H9 (cell line): ENCODE data around the gene ENG. TPM values are rescaled to one million over a fixed set of nuclear protein-coding genes. Genes with fewer than 3 reads are reported as not detected.
A peak's percentile ranks its signal among the peaks of the same experiment; 100 is the strongest.

ENCODE experiments used
- DNase-seq: peaks from one replicate; pipeline ENCODE4 v3.0.0-alpha.2; 2017
- H2AFZ ChIP-seq: one replicate; pipeline ENCODE4 v1.6.1; 2013; ENCODE audit warnings: mild to moderate bottlenecking, low read length, control low read depth, moderate library complexity
- H2AK5ac ChIP-seq: 2 replicates; pipeline ENCODE4 v1.6.1; 2013; ENCODE audit warnings: low read length, control low read depth, mixed read lengths; ENCODE audit not compliant: insufficient read length
- H2BK120ac ChIP-seq: one replicate; pipeline ENCODE4 v1.6.1; 2013; ENCODE audit warnings: low read depth, mild to moderate bottlenecking, low read length, control low read depth, inconsistent platforms; ENCODE audit not compliant: poor library complexity, severe bottlenecking
- H2BK12ac ChIP-seq: 2 replicates; pipeline ENCODE4 v1.6.1; 2013; ENCODE audit warnings: low read length, control low read depth, mixed read lengths, low read depth; ENCODE audit not compliant: insufficient read length
- H2BK15ac ChIP-seq: 2 replicates; pipeline ENCODE4 v1.6.1; 2013; ENCODE audit warnings: low read depth, low read length, control low read depth
- H2BK20ac ChIP-seq: one replicate; pipeline ENCODE4 v1.6.1; 2013; ENCODE audit warnings: low read depth, mild to moderate bottlenecking, low read length, control low read depth, inconsistent platforms; ENCODE audit not compliant: poor library complexity, severe bottlenecking
- H2BK5ac ChIP-seq: 2 replicates; pipeline ENCODE4 v1.6.1; 2013; ENCODE audit warnings: low read length, control low read depth, mixed read lengths; ENCODE audit not compliant: insufficient read length
- H3K14ac ChIP-seq: 2 replicates; pipeline ENCODE4 v1.6.1; 2013; ENCODE audit warnings: low read length, control low read depth; ENCODE audit not compliant: insufficient read depth
- H3K18ac ChIP-seq: 2 replicates; pipeline ENCODE4 v1.6.1; 2013; ENCODE audit warnings: low read depth, mild to moderate bottlenecking, mixed read lengths, low read length, control low read depth; ENCODE audit not compliant: insufficient read length
- H3K23ac ChIP-seq: 2 replicates; pipeline ENCODE4 v1.6.1; 2013; ENCODE audit warnings: low read length, control low read depth, mixed read lengths, low read depth; ENCODE audit not compliant: insufficient read length
- H3K23me2 ChIP-seq: 2 replicates; pipeline ENCODE4 v1.6.1; 2013; ENCODE audit warnings: low read depth, mild to moderate bottlenecking, mixed read lengths, low read length, control low read depth; ENCODE audit not compliant: insufficient read length, poor library complexity, severe bottlenecking
- H3K27ac ChIP-seq: 2 replicates; pipeline ENCODE4 v1.5.1; 2013; ENCODE audit warnings: low read length, control low read depth, mixed read lengths, low read depth; ENCODE audit not compliant: insufficient read length
- H3K27me3 ChIP-seq: 2 replicates; pipeline ENCODE4 v1.6.1; 2013; ENCODE audit warnings: low read length, control low read depth, inconsistent platforms; ENCODE audit not compliant: insufficient read depth
- H3K4ac ChIP-seq: 2 replicates; pipeline ENCODE4 v1.6.1; 2013; ENCODE audit warnings: low read depth, mild to moderate bottlenecking, control low read depth, inconsistent platforms, low read length, moderate library complexity
- H3K4me1 ChIP-seq: 2 replicates; pipeline ENCODE4 v1.6.1; 2013; ENCODE audit warnings: low read length, control low read depth, inconsistent platforms; ENCODE audit not compliant: insufficient read depth
- H3K4me2 ChIP-seq: 2 replicates; pipeline ENCODE4 v1.6.1; 2013; ENCODE audit warnings: low read length, control low read depth, mixed read lengths; ENCODE audit not compliant: insufficient read length, insufficient read depth
- H3K56ac ChIP-seq: 2 replicates; pipeline ENCODE4 v1.6.1; 2013; ENCODE audit warnings: low read depth, mild to moderate bottlenecking, mixed read lengths, low read length, control low read depth; ENCODE audit not compliant: insufficient read length
- H3K79me1 ChIP-seq: 2 replicates; pipeline ENCODE4 v1.6.1; 2013; ENCODE audit warnings: low read depth, mild to moderate bottlenecking, moderate library complexity, low read length, control low read depth, inconsistent platforms; ENCODE audit not compliant: insufficient read depth, poor library complexity, severe bottlenecking
- H3K79me2 ChIP-seq: 2 replicates; pipeline ENCODE4 v1.6.1; 2013; ENCODE audit warnings: low read length, control low read depth, inconsistent platforms; ENCODE audit not compliant: insufficient read depth
- H3K9ac ChIP-seq: 2 replicates; pipeline ENCODE4 v1.6.1; 2013; ENCODE audit warnings: low read length, control low read depth, mixed read lengths; ENCODE audit not compliant: insufficient read length; ENCODE audit errors: extremely low read depth
- H3K9me3 ChIP-seq: one replicate; pipeline ENCODE4 v1.6.1; 2013; ENCODE audit warnings: low read depth, low read length, inconsistent platforms; ENCODE audit not compliant: control insufficient read depth
- H3T11ph ChIP-seq: one replicate; pipeline ENCODE4 v1.6.1; 2013; ENCODE audit warnings: mild to moderate bottlenecking, low read length, control low read depth, inconsistent platforms
- H4K20me1 ChIP-seq: one replicate; pipeline ENCODE4 v1.6.1; 2013; ENCODE audit not compliant: control insufficient read depth, insufficient read length, insufficient read depth
- H4K5ac ChIP-seq: 2 replicates; pipeline ENCODE4 v1.6.1; 2013; ENCODE audit warnings: low read depth, mild to moderate bottlenecking, mixed read lengths, low read length, control low read depth; ENCODE audit not compliant: insufficient read length
- H4K8ac ChIP-seq: replicated peaks from 2 replicates; pipeline ENCODE4 v1.6.1; 2013; ENCODE audit warnings: low read length, control low read depth, mixed read lengths, low read depth; ENCODE audit not compliant: insufficient read length
- H4K91ac ChIP-seq: 2 replicates; pipeline ENCODE4 v1.6.1; 2013; ENCODE audit warnings: low read depth, mild to moderate bottlenecking, moderate library complexity, mixed read lengths, low read length, control low read depth; ENCODE audit not compliant: insufficient read length
- H3K27ac Mint-ChIP-seq, 3 experiments: 2 replicates in 2 of 3; 3 replicates in 1 of 3; pipeline ENCODE4 v1.8.0; 2020 to 2021; ENCODE audit warnings: mixed read lengths in 3 of 3, mild to moderate bottlenecking in 1 of 3, moderate library complexity in 1 of 3
- H3K27me3 Mint-ChIP-seq: 2 replicates; pipeline ENCODE4 v1.8.0; 2021; ENCODE audit warnings: low read depth, mild to moderate bottlenecking, moderate library complexity, mixed read lengths
- H3K36me3 Mint-ChIP-seq, 3 experiments: 2 replicates in 2 of 3; 3 replicates in 1 of 3; pipeline ENCODE4 v1.8.0; 2020 to 2021; ENCODE audit warnings: low read depth in 3 of 3, mixed read lengths in 3 of 3; ENCODE audit not compliant: insufficient read depth in 1 of 3
- H3K4me1 Mint-ChIP-seq, 2 experiments: 2 replicates each; pipeline ENCODE4 v1.8.0; 2020; ENCODE audit warnings: mixed read lengths in 2 of 2
- H3K4me3 Mint-ChIP-seq, 2 experiments: 2 replicates in 1 of 2; 3 replicates in 1 of 2; pipeline ENCODE4 v1.8.0; 2020 to 2021; ENCODE audit warnings: mild to moderate bottlenecking in 2 of 2, mixed read lengths in 2 of 2, moderate library complexity in 1 of 2
- H3K9me3 Mint-ChIP-seq, 2 experiments: 2 replicates in 1 of 2; 3 replicates in 1 of 2; pipeline ENCODE4 v1.8.0; 2020; ENCODE audit warnings: mild to moderate bottlenecking in 2 of 2, mixed read lengths in 2 of 2, moderate library complexity in 1 of 2
- WGBS: extraction: QIAGEN DNeasy Blood & Tissue Kit; methylation state at CpG from one replicate; pipeline ENCODE4 v1.1.7; 2013; ENCODE audit warnings: missing lambda C conversion rate, low lambda C conversion rate, mixed read lengths; ENCODE audit not compliant: insufficient read length; ENCODE audit errors: extremely low coverage; 5-methylcytosine and 5-hydroxymethylcytosine counted together
- total RNA-seq: library from RNA; stranded (reverse); gene quantifications from 2 replicates; pipeline ENCODE4 v1.2.1, GENCODE V29; 2021
- TF ChIP-seq, protein P1 (sequence below): fragments of 200-600 bp; sonication (generic); conservative IDR thresholded peaks from 3 replicates; pipeline ENCODE4 v1.8.0; 2021; ENCODE audit warnings: antibody characterized with exemption, mild to moderate bottlenecking

ENG gene
- total RNA-seq, 1 experiment from 2014 or later, result 2.1 TPM

GRCh38 chr9:127875306-127875966, 21.0 kb upstream of the ENG start:
- Histone ChIP-seq H2BK120ac (no peak overlapping the region), H3K4me2 (no peak overlapping the region), H3K9me3 (no peaks in the 10 kb centered on the region), H2AK5ac (no peak overlapping the region), H3K27ac (no peak overlapping the region), H3K23me2 (peaks cover 12% of the 10 kb centered on the region), H2BK20ac (no peak overlapping the region), H3K79me2 (no peaks in the 10 kb centered on the region), H3K23ac (no peak overlapping the region), H4K5ac (no peak overlapping the region), H3T11ph (no peak overlapping the region), H2BK15ac (no peak overlapping the region), H4K20me1 (no peaks in the 10 kb centered on the region), H2AFZ (no peak overlapping the region), H3K4me1 (no peaks in the 10 kb centered on the region), H3K18ac (no peak overlapping the region), H3K14ac (no peak overlapping the region), H4K91ac (no peak overlapping the region), H2BK12ac (no peak overlapping the region), H3K4ac (no peak overlapping the region), H3K9ac (no peak overlapping the region), H3K56ac (no peak overlapping the region), H3K27me3 (no peaks in the 10 kb centered on the region), H2BK5ac (no peak overlapping the region), H4K8ac (no peak overlapping the region), H3K79me1 (no peaks in the 10 kb centered on the region)
- Mint-ChIP-seq H3K36me3 (peaks cover 0 to 6% (median 0%) of the 10 kb centered on the region in 3 experiments; a peak in 3 of 7 replicates), H3K27me3 (no peaks in the 10 kb centered on the region; the same call in 1 of the 2 replicates), H3K27ac (no peak overlapping the region; a peak in 2 of 7 replicates), H3K9me3 (no peaks in the 10 kb centered on the region), H3K4me3 (peak overlapping the region in 1 of 2 experiments; percentile 17; a peak in 1 of 5 replicates), H3K4me1 (peaks cover 2 to 15% of the 10 kb centered on the region in 2 experiments; a peak in 3 of 4 replicates)
- TF ChIP-seq, protein P1, sequence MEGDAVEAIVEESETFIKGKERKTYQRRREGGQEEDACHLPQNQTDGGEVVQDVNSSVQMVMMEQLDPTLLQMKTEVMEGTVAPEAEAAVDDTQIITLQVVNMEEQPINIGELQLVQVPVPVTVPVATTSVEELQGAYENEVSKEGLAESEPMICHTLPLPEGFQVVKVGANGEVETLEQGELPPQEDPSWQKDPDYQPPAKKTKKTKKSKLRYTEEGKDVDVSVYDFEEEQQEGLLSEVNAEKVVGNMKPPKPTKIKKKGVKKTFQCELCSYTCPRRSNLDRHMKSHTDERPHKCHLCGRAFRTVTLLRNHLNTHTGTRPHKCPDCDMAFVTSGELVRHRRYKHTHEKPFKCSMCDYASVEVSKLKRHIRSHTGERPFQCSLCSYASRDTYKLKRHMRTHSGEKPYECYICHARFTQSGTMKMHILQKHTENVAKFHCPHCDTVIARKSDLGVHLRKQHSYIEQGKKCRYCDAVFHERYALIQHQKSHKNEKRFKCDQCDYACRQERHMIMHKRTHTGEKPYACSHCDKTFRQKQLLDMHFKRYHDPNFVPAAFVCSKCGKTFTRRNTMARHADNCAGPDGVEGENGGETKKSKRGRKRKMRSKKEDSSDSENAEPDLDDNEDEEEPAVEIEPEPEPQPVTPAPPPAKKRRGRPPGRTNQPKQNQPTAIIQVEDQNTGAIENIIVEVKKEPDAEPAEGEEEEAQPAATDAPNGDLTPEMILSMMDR, result no peak
- no CpG with 5 or more reads among the region's 10 CpGs for WGBS
- no peak for DNase-seq
